HepG2 (cell line): ENCODE measurements around the gene KIAA1191. TPM values are rescaled to one million over a fixed set of nuclear protein-coding genes. Genes with fewer than 3 reads are reported as not detected.

Experiments
- AFF4 ChIP-seq: sonication (generic); formaldehyde crosslinking; IDR thresholded peaks from 2 replicates; pipeline ENCODE4 v1.4.0; 2020; ENCODE audit warnings: missing genetic modification reagents
- CREM ChIP-seq, 2 experiments: sonication (generic) in 1 of 2; formaldehyde crosslinking in 1 of 2; IDR thresholded peaks; 2 replicates each; pipeline versions ENCODE4 v1.4.0 to v1.6.1; 2016 to 2020; ENCODE audit warnings: antibody characterized with exemption in 1 of 2, mild to moderate bottlenecking in 1 of 2, missing genetic modification reagents in 1 of 2
- CSRNP1 ChIP-seq: sonication (generic); formaldehyde crosslinking; IDR thresholded peaks from 2 replicates; pipeline ENCODE4 v1.8.1; 2023; ENCODE audit warnings: mild to moderate bottlenecking, missing genetic modification reagents
- DDIT3 ChIP-seq: sonication (generic); formaldehyde crosslinking; IDR thresholded peaks from 2 replicates; pipeline ENCODE4 v1.4.0; 2020; ENCODE audit warnings: mild to moderate bottlenecking, missing genetic modification reagents
- GZF1 ChIP-seq: sonication (generic); formaldehyde crosslinking; IDR thresholded peaks from 2 replicates; pipeline ENCODE4 v1.5.1; 2020; ENCODE audit warnings: mild to moderate bottlenecking, missing genetic modification reagents
- HNF1A ChIP-seq, 2 experiments: sonication (generic) in 1 of 2; formaldehyde crosslinking in 1 of 2; IDR thresholded peaks; 2 replicates each; pipeline versions ENCODE4 v1.4.0 to v1.6.1; 2016 to 2020; ENCODE audit warnings: borderline replicate concordance in 1 of 2, low read depth in 1 of 2, mild to moderate bottlenecking in 1 of 2, missing genetic modification reagents in 1 of 2
- IKZF5 ChIP-seq: IDR thresholded peaks from 2 replicates; pipeline ENCODE4 v1.6.1; 2018; ENCODE audit warnings: missing genetic modification reagents, mild to moderate bottlenecking, missing compliant biosample characterization
- IRF9 ChIP-seq: sonication (generic); formaldehyde crosslinking; IDR thresholded peaks from 2 replicates; pipeline ENCODE4 v1.8.0; 2022; ENCODE audit warnings: missing genetic modification reagents, mild to moderate bottlenecking, borderline replicate concordance
- MTERF4 ChIP-seq: sonication (generic); formaldehyde crosslinking; IDR thresholded peaks from 2 replicates; pipeline ENCODE4 v1.8.0; 2023; ENCODE audit warnings: mild to moderate bottlenecking, missing genetic modification reagents
- RFX1 ChIP-seq: fragments of 450-650 bp; IDR thresholded peaks from 2 replicates; pipeline ENCODE4 v1.6.1; 2017
- STAG1 ChIP-seq: sonication (generic); formaldehyde crosslinking; IDR thresholded peaks from 2 replicates; pipeline ENCODE4 v1.4.0; 2020; ENCODE audit warnings: missing genetic modification reagents
- ZNF672 ChIP-seq: sonication (generic); formaldehyde crosslinking; IDR thresholded peaks from 2 replicates; pipeline ENCODE4 v1.8.1; 2022; ENCODE audit warnings: missing genetic modification reagents
- ZSCAN30 ChIP-seq: sonication (generic); formaldehyde crosslinking; IDR thresholded peaks from 2 replicates; pipeline ENCODE4 v1.5.0; 2020; ENCODE audit warnings: mild to moderate bottlenecking, missing genetic modification reagents
- polyA plus RNA-seq, 8 experiments: library from polyadenylated mRNA; depleted of rRNA in 3 of 8; stranded (reverse) in 7 of 8; unstranded in 1 of 8; fragments of >200 nt; fragmentation: Illumina TruSeq in 4 of 8; extraction: Trizol in 4 of 8; gene quantifications; 2 replicates each; pipeline versions ENCODE4 v1.2.1 to v1.2.3, GENCODE V29; 2011 to 2016; ENCODE audit warnings: low read depth in 4 of 8, missing spikeins in 1 of 8, mixed read lengths in 1 of 8; ENCODE audit not compliant: insufficient read depth in 1 of 8
- total RNA-seq, 5 experiments: library from RNA; depleted of rRNA; stranded (reverse); fragments of >200 nt; fragmentation: Illumina TruSeq; extraction: Trizol; gene quantifications; 2 replicates each; pipeline ENCODE4 v1.2.3, GENCODE V29; 2016; ENCODE audit warnings: low read depth in 1 of 5

The KIAA1191 gene
- total and polyA plus RNA-seq, 2 of the 13 experiments (the other 11 are each of a cell fraction or from before 2014, with no cell fraction given): 63.6 to 103 TPM

GRCh38 chr5:176388444-176389134, 27.0 kb upstream of the KIAA1191 start, which contains the start of the genes HIGD2A and NOP16 (continued):
- TF ChIP-seq CSRNP1: peak; percentile 89; the same call in 1 of the 2 replicates
- no peak for TF ChIP-seq ZSCAN30 (CRISPR knock-in tag)
- TF ChIP-seq CREM (IDR thresholded peaks at IDR 0.05): peak; percentile 95
- no peak for TF ChIP-seq CREM (CRISPR knock-in tag; IDR thresholded peaks at IDR 0.05)
- 0 out of 2 replicates have a peak, but pooled peaks have one; percentile 7 for TF ChIP-seq STAG1
- no peak for TF ChIP-seq DDIT3 (CRISPR knock-in tag)
- TF ChIP-seq MTERF4 (CRISPR knock-in tag): no peak
- TF ChIP-seq IKZF5: no peak; the same call in 1 of the 2 replicates
- no peak for TF ChIP-seq RFX1
- TF ChIP-seq AFF4 (CRISPR knock-in tag): 0 out of 2 replicates have a peak, but pooled peaks have one; percentile 19
- no peak for TF ChIP-seq GZF1 (CRISPR knock-in tag)
- TF ChIP-seq IRF9 (CRISPR knock-in tag): peak; percentile 52; the same call in 1 of the 2 replicates
- TF ChIP-seq HNF1A (IDR thresholded peaks at IDR 0.05; ENCODE audit: low read depth): no peak
- TF ChIP-seq HNF1A (CRISPR knock-in tag; IDR thresholded peaks at IDR 0.05; ENCODE audit: borderline replicate concordance): peak; percentile 82
- no peak for TF ChIP-seq ZNF672 (CRISPR knock-in tag)
